GOT3 (cell line): ENCODE results near the gene TNS3.

Experiments
- DNase-seq: peaks from one replicate; lab custom pipeline; 2025; ENCODE audit warnings: mixed read lengths; lab: John Stamatoyannopoulos, UW

Gene TNS3

GRCh38 chr7:47258798-47259197 is 323.1 kb downstream of the TNS3 start:
- DNase-seq, result no peak

GRCh38 chr7:47256016-47256415 is 325.9 kb downstream of the TNS3 start:
- DNase-seq, result no peak

- no peak for DNase-seq
Observed at GRCh38 chr7:47255441-47255840, 326.5 kb downstream of the TNS3 start.

- no peak for DNase-seq
Observed at GRCh38 chr7:47255007-47255406, 326.9 kb downstream of the TNS3 start.

GRCh38 chr7:47254081-47254977 is 327.6 kb downstream of the TNS3 start:
- peak; percentile 32 for DNase-seq

GRCh38 chr7:47253650-47254080 is 328.2 kb downstream of the TNS3 start:
- DNase-seq, result peak; percentile 30

- DNase-seq, result no peak
Observed at GRCh38 chr7:47252675-47253074, 329.2 kb downstream of the TNS3 start.

- DNase-seq, result no peak
Observed at GRCh38 chr7:47249361-47249760, 332.6 kb downstream of the TNS3 start.

GRCh38 chr7:47248797-47249196 is 333.1 kb downstream of the TNS3 start:
- DNase-seq, result no peak

GRCh38 chr7:47247132-47247531 is 334.8 kb downstream of the TNS3 start:
- DNase-seq, result no peak

GRCh38 chr7:47244692-47245091 is 337.2 kb downstream of the TNS3 start:
- DNase-seq, result no peak

GRCh38 chr7:47241112-47242065 is 340.5 kb downstream of the TNS3 start:
- DNase-seq, result no peak

- DNase-seq, result no peak
Observed at GRCh38 chr7:47239931-47240421, 341.9 kb downstream of the TNS3 start.

GRCh38 chr7:47239034-47239433 is 342.9 kb downstream of the TNS3 start:
- no peak for DNase-seq

GRCh38 chr7:47236480-47237129 is 345.3 kb downstream of the TNS3 start:
- DNase-seq, result no peak

GRCh38 chr7:47233996-47234395 is 347.9 kb downstream of the TNS3 start:
- no peak for DNase-seq

- no peak for DNase-seq
Observed at GRCh38 chr7:47232751-47233412, 349.0 kb downstream of the TNS3 start.

- DNase-seq, result no peak
Observed at GRCh38 chr7:47231627-47232026, 350.3 kb downstream of the TNS3 start.

GRCh38 chr7:47231032-47231431 is 350.9 kb downstream of the TNS3 start:
- DNase-seq, result no peak

GRCh38 chr7:47228386-47229014 is 353.4 kb downstream of the TNS3 start:
- DNase-seq, result no peak

- no peak for DNase-seq
Observed at GRCh38 chr7:47227762-47228177, 354.1 kb downstream of the TNS3 start.
